NCI-H524 treated with DMSO at 0.1 percent for 48 hours (cell line): ENCODE measurements around the gene SYNGR4.
"Not testable (repeated sequence)": the region's sequence is repeated elsewhere in the genome, so short reads cannot be mapped to it uniquely, and the experiment has no call there.

Experiments used
- DNase-seq: peaks from one replicate; lab custom pipeline; 2025; lab: John Stamatoyannopoulos, UW

The SYNGR4 gene

GRCh38 chr19:48371367-48371766 lies 7.2 kb downstream of the SYNGR4 start:
- no peak for DNase-seq

- DNase-seq: not testable (repeated sequence)
Measured at GRCh38 chr19:48371771-48372170, 7.6 kb downstream of the SYNGR4 start.

- DNase-seq: peak; percentile 55
Measured at GRCh38 chr19:48372904-48373303, 8.7 kb downstream of the SYNGR4 start.

- DNase-seq: no peak
Measured at GRCh38 chr19:48373567-48373966, 9.4 kb downstream of the SYNGR4 start.

- DNase-seq: no peak
Measured at GRCh38 chr19:48378194-48378570, 14.0 kb downstream of the SYNGR4 start.

GRCh38 chr19:48379058-48379457 lies 14.9 kb downstream of the SYNGR4 start:
- DNase-seq: no peak

GRCh38 chr19:48381178-48381950 lies 17.2 kb downstream of the SYNGR4 start:
- no peak for DNase-seq

GRCh38 chr19:48382286-48382685 lies 18.1 kb downstream of the SYNGR4 start:
- DNase-seq: no peak

GRCh38 chr19:48385461-48386087 lies 21.4 kb downstream of the SYNGR4 start:
- no peak for DNase-seq

- DNase-seq: no peak
Measured at GRCh38 chr19:48386981-48387380, 22.8 kb downstream of the SYNGR4 start.

- no peak for DNase-seq
Measured at GRCh38 chr19:48390188-48391099, 26.3 kb downstream of the SYNGR4 start.

- no peak for DNase-seq
Measured at GRCh38 chr19:48391100-48392005, 27.2 kb downstream of the SYNGR4 start, which contains the start of gene KDELR1. Gene KDELR1 (minus strand): TSS chr19:48391551. CDS start chr19:48391358, 193 bp downstream.

GRCh38 chr19:48392006-48392344 lies 27.8 kb downstream of the SYNGR4 start:
- DNase-seq: not testable (repeated sequence)

- no peak for DNase-seq
Measured at GRCh38 chr19:48392860-48393558, 28.8 kb downstream of the SYNGR4 start.

GRCh38 chr19:48393559-48394330 lies 29.6 kb downstream of the SYNGR4 start, which contains the start of gene GRIN2D:
Gene GRIN2D (plus strand): TSS chr19:48393668. CDS start chr19:48398393, 4,725 bp downstream.
- no peak for DNase-seq

- DNase-seq: no peak
Measured at GRCh38 chr19:48394331-48395169, 30.4 kb downstream of the SYNGR4 start.

- no peak for DNase-seq
Measured at GRCh38 chr19:48395170-48395455, 30.9 kb downstream of the SYNGR4 start.

- DNase-seq: no peak
Measured at GRCh38 chr19:48395499-48395898, 31.3 kb downstream of the SYNGR4 start.
